ENCODE results near the gene SHB.

DNA sequence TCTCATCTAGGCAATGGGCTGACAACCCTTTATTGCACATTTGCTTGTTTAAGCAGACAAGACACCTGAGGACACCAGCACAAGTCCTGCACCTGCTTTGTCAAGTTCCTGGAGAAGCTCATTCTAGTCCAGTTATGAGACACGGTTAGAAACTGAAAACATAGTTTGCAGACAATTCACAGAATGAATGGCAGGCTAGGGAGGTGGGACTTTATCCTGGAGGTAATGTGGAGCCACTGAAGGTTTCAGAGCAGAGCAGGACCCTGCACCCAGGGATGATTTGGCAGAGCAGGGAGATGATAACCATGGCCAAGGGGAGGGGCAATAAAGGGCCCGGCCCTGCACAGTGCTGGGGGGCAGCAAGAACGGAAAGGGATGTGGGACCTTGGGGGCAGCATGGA, 114.4 kb downstream of the SHB start:
- TF ChIP-seq, protein P1, sequence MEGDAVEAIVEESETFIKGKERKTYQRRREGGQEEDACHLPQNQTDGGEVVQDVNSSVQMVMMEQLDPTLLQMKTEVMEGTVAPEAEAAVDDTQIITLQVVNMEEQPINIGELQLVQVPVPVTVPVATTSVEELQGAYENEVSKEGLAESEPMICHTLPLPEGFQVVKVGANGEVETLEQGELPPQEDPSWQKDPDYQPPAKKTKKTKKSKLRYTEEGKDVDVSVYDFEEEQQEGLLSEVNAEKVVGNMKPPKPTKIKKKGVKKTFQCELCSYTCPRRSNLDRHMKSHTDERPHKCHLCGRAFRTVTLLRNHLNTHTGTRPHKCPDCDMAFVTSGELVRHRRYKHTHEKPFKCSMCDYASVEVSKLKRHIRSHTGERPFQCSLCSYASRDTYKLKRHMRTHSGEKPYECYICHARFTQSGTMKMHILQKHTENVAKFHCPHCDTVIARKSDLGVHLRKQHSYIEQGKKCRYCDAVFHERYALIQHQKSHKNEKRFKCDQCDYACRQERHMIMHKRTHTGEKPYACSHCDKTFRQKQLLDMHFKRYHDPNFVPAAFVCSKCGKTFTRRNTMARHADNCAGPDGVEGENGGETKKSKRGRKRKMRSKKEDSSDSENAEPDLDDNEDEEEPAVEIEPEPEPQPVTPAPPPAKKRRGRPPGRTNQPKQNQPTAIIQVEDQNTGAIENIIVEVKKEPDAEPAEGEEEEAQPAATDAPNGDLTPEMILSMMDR (IDR thresholded peaks at IDR 0.05) = no peak
- TF ChIP-seq POLR2AphosphoS5 (IDR thresholded peaks at IDR 0.05) = no peak

Measured in prostate gland (tissue), 2 donors.